Neural cell (in vitro differentiated cells): Measurements from ENCODE around the gene KRTAP5-1.

Source experiments
- CTCF ChIP-seq: fragments of 450-650 bp; IDR thresholded peaks from 2 replicates; pipeline ENCODE4 v1.5.1; 2014; ENCODE audit warnings: antibody characterized with exemption, mild to moderate bottlenecking, moderate library complexity; ENCODE audit not compliant: poor library complexity, severe bottlenecking
- TF ChIP-seq, protein P1 (sequence below): IDR thresholded peaks from 2 replicates; pipeline ENCODE4 v1.6.1; 2012; ENCODE audit warnings: borderline replicate concordance

DNA sequence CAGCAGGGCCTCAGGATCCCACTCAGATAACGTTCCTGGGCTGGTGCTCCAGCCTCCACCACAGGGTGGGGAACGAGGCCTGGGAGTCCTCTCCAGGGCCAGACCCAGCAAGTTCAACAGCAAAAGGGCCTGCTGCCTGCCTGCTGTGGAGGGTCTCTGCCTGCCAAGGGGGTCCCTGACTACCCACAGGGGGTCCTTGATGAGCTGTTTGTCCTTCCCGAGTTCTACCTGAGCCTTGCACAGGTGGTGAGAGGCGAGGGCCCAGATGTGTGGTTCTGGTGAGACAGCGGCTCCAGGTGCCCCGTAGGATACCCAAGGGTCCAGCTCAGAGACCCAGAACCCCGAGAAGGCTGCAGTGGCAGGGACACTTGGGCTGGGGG lies 17.4 kb downstream of the KRTAP5-1 start:
- no peak for TF ChIP-seq CTCF
- TF ChIP-seq, protein P1, sequence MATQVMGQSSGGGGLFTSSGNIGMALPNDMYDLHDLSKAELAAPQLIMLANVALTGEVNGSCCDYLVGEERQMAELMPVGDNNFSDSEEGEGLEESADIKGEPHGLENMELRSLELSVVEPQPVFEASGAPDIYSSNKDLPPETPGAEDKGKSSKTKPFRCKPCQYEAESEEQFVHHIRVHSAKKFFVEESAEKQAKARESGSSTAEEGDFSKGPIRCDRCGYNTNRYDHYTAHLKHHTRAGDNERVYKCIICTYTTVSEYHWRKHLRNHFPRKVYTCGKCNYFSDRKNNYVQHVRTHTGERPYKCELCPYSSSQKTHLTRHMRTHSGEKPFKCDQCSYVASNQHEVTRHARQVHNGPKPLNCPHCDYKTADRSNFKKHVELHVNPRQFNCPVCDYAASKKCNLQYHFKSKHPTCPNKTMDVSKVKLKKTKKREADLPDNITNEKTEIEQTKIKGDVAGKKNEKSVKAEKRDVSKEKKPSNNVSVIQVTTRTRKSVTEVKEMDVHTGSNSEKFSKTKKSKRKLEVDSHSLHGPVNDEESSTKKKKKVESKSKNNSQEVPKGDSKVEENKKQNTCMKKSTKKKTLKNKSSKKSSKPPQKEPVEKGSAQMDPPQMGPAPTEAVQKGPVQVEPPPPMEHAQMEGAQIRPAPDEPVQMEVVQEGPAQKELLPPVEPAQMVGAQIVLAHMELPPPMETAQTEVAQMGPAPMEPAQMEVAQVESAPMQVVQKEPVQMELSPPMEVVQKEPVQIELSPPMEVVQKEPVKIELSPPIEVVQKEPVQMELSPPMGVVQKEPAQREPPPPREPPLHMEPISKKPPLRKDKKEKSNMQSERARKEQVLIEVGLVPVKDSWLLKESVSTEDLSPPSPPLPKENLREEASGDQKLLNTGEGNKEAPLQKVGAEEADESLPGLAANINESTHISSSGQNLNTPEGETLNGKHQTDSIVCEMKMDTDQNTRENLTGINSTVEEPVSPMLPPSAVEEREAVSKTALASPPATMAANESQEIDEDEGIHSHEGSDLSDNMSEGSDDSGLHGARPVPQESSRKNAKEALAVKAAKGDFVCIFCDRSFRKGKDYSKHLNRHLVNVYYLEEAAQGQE, result no peak
